GM12801 (cell line): Measurements from ENCODE around the gene LAP3.

Experiments used
- CTCF ChIP-seq: IDR thresholded peaks from one replicate; pipeline ENCODE4 v1.5.1; 2011; ENCODE audit warnings: control low read depth; ENCODE audit not compliant: insufficient read length; ENCODE audit errors: extremely low read depth

The LAP3 gene

GRCh38 chr4:17624821-17625220, 47.8 kb downstream of the LAP3 start:
- TF ChIP-seq CTCF: no peak

- no peak for TF ChIP-seq CTCF
These were observed 53.2 kb downstream of the LAP3 start for GRCh38 chr4:17630228-17630627.

GRCh38 chr4:17633600-17633999, 56.6 kb downstream of the LAP3 start:
- no peak for TF ChIP-seq CTCF

- no peak for TF ChIP-seq CTCF
These were observed 58.1 kb downstream of the LAP3 start for GRCh38 chr4:17635056-17635455.

- no peak for TF ChIP-seq CTCF
These were observed 59.3 kb downstream of the LAP3 start for GRCh38 chr4:17636341-17636695.

- TF ChIP-seq CTCF: no peak
These were observed 60.0 kb downstream of the LAP3 start for GRCh38 chr4:17636696-17637622.

- no peak for TF ChIP-seq CTCF
These were observed 62.1 kb downstream of the LAP3 start for GRCh38 chr4:17639136-17639535.

GRCh38 chr4:17642398-17642783, 65.4 kb downstream of the LAP3 start:
- no peak for TF ChIP-seq CTCF
